Glutamatergic neuron (in vitro differentiated cells): Measurements from ENCODE around the gene FAM234A. TPM values are rescaled to one million over a fixed set of nuclear protein-coding genes. Genes with fewer than 3 reads are reported as not detected.

Experiments
- DNase-seq: peaks from one replicate; pipeline ENCODE4 v3.0.0; 2022
- H3K27ac Mint-ChIP-seq: one replicate; pipeline ENCODE4 v1.8.0; 2020; ENCODE audit warnings: mild to moderate bottlenecking, mixed read lengths, inconsistent platforms; ENCODE audit not compliant: unreplicated experiment
- H3K27me3 Mint-ChIP-seq: one replicate; pipeline ENCODE4 v1.8.0; 2020; ENCODE audit warnings: mild to moderate bottlenecking, moderate library complexity, mixed read lengths, inconsistent platforms; ENCODE audit not compliant: unreplicated experiment
- H3K36me3 Mint-ChIP-seq: one replicate; pipeline ENCODE4 v1.8.0; 2020; ENCODE audit warnings: mild to moderate bottlenecking, mixed read lengths, inconsistent platforms; ENCODE audit not compliant: unreplicated experiment
- H3K4me1 Mint-ChIP-seq: one replicate; pipeline ENCODE4 v1.8.0; 2020; ENCODE audit warnings: mild to moderate bottlenecking, low read depth, mixed read lengths, inconsistent platforms; ENCODE audit not compliant: unreplicated experiment
- H3K4me3 Mint-ChIP-seq: one replicate; pipeline ENCODE4 v1.8.0; 2020; ENCODE audit warnings: mild to moderate bottlenecking, mixed read lengths, inconsistent platforms; ENCODE audit not compliant: unreplicated experiment
- H3K9me3 Mint-ChIP-seq: one replicate; pipeline ENCODE4 v1.8.0; 2020; ENCODE audit warnings: mild to moderate bottlenecking, moderate library complexity, mixed read lengths, inconsistent platforms; ENCODE audit not compliant: unreplicated experiment
- CTCF ChIP-seq: fragments of 200-600 bp; sonication (generic); IDR thresholded peaks from one replicate; pipeline ENCODE4 v1.5.0; 2021; ENCODE audit not compliant: partially characterized antibody, unreplicated experiment
- total RNA-seq: library from RNA; stranded (reverse); fragmentation: NEBNext Ultra II Directional; extraction: Animal tissue kit (Norgen Biotek cat#: 25700); gene quantifications from one replicate; pipeline ENCODE4 v1.2.1, GENCODE V29; 2021; ENCODE audit not compliant: unreplicated experiment

Gene FAM234A
- total RNA-seq, 1 donor from 2014 or later = 82.7 TPM

GRCh38 chr16:189604-190186, 44.9 kb upstream of the FAM234A start:
- Mint-ChIP-seq H3K4me1 (no peaks in the 10 kb centered on the region), H3K27ac (no peak overlapping the region), H3K9me3 (peaks cover 6% of the 10 kb centered on the region), H3K4me3 (no peak overlapping the region), H3K27me3 (peaks cover 9% of the 10 kb centered on the region), H3K36me3 (no peaks in the 10 kb centered on the region)
- TF ChIP-seq CTCF = no peak
- no peak for DNase-seq

GRCh38 chr16:191831-192230, 42.8 kb upstream of the FAM234A start:
- H3K4me1 Mint-ChIP-seq = no peaks in the 10 kb centered on the region
- peak overlapping the region; percentile 55 for H3K27ac Mint-ChIP-seq
- no peak overlapping the region for H3K4me3 Mint-ChIP-seq
- DNase-seq = no peak
- H3K36me3 Mint-ChIP-seq = no peaks in the 10 kb centered on the region
- H3K9me3 Mint-ChIP-seq = peaks cover 4% of the 10 kb centered on the region
- no peak for TF ChIP-seq CTCF
- H3K27me3 Mint-ChIP-seq = peaks cover 9% of the 10 kb centered on the region

- no peak for TF ChIP-seq CTCF
These were observed 41.9 kb upstream of the FAM234A start for GRCh38 chr16:192686-193085.

DNA sequence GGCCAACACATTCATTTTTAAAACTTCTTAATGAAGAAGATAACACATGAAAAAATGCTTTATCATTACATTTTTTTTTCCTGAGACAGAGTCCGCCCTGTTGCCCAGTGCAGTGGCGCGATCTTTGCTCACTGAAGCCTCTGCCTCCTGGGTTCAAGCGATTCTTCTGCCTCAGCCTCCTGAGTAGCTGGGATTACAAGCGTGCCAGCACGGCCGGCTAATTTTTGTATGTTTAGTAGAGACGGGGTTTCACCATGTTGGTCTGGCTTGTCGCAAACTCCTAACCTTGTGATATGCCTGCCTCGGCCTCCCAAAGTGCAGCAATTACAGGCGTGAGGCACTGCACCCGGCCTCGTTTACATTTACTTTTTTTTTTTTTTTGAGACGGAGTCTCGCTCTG, 41.2 kb upstream of the FAM234A start:
- peaks cover 10% of the 10 kb centered on the region for H3K27me3 Mint-ChIP-seq

More at GRCh38 chr16:192686-193085, 41.9 kb upstream of the FAM234A start:
- DNase-seq = no peak
- Mint-ChIP-seq H3K4me3 (no peak overlapping the region), H3K4me1 (no peaks in the 10 kb centered on the region), H3K9me3 (peaks cover 4% of the 10 kb centered on the region), H3K27me3 (peaks cover 10% of the 10 kb centered on the region), H3K36me3 (no peaks in the 10 kb centered on the region), H3K27ac (peak overlapping the region; percentile 41)

More for the DNA sequence above, 41.2 kb upstream of the FAM234A start:
- peaks cover 4% of the 10 kb centered on the region for H3K9me3 Mint-ChIP-seq
- H3K27ac Mint-ChIP-seq = no peak overlapping the region
- no peak for TF ChIP-seq CTCF
- H3K4me3 Mint-ChIP-seq = no peak overlapping the region
- H3K4me1 Mint-ChIP-seq = no peaks in the 10 kb centered on the region
- DNase-seq = no peak
- no peaks in the 10 kb centered on the region for H3K36me3 Mint-ChIP-seq
